MM.1S (cell line): ENCODE data around the gene CORO2A.
A peak's percentile ranks its signal among the peaks of the same experiment; 100 is the strongest.

Experiments used
- DNase-seq: peaks from one replicate; pipeline ENCODE4 v3.0.0-alpha.2; 2015
- H2AFZ ChIP-seq: fragments of 300-600 bp; sonication (generic); 2 replicates; pipeline ENCODE4 v1.6.0; 2016; ENCODE audit warnings: antibody characterized with exemption, low read length
- H3F3A ChIP-seq: fragments of 300-600 bp; sonication (generic); 2 replicates; pipeline ENCODE4 v1.6.1; 2016; ENCODE audit warnings: mild to moderate bottlenecking, antibody characterized with exemption, low read length, moderate library complexity, mixed read lengths; ENCODE audit not compliant: insufficient read depth
- H3K27ac ChIP-seq: fragments of 300-600 bp; sonication (generic); 2 replicates; pipeline ENCODE4 v1.5.1; 2016; ENCODE audit warnings: mild to moderate bottlenecking, low read length
- H3K27me3 ChIP-seq: fragments of 300-600 bp; sonication (generic); replicated peaks from 2 replicates; pipeline ENCODE4 v1.6.0; 2016; ENCODE audit warnings: low read length; ENCODE audit not compliant: insufficient read depth
- H3K36me3 ChIP-seq: fragments of 300-600 bp; sonication (generic); replicated peaks from 2 replicates; pipeline ENCODE4 v1.6.1; 2016; ENCODE audit warnings: mild to moderate bottlenecking, low read length, mixed read lengths; ENCODE audit not compliant: insufficient read depth
- H3K4me1 ChIP-seq: fragments of 300-600 bp; sonication (generic); 2 replicates; pipeline ENCODE4 v1.6.1; 2016; ENCODE audit warnings: low read length, mixed read lengths
- H3K4me2 ChIP-seq: fragments of 300-600 bp; sonication (generic); 2 replicates; pipeline ENCODE4 v1.6.0; 2016; ENCODE audit warnings: low read depth, low read length
- H3K4me3 ChIP-seq: fragments of 300-600 bp; sonication (generic); 2 replicates; pipeline ENCODE4 v1.5.1; 2016; ENCODE audit warnings: low read length, mixed read lengths
- H3K79me2 ChIP-seq: fragments of 300-600 bp; sonication (generic); 2 replicates; pipeline ENCODE4 v1.6.1; 2016; ENCODE audit warnings: mixed run types, low read length, mixed read lengths
- H3K9ac ChIP-seq: fragments of 300-600 bp; sonication (generic); 2 replicates; pipeline ENCODE4 v1.6.1; 2016; ENCODE audit warnings: low read length, mixed read lengths
- H3K9me2 ChIP-seq: fragments of 300-600 bp; sonication (generic); replicated peaks from 2 replicates; pipeline ENCODE4 v1.6.1; 2016; ENCODE audit warnings: mild to moderate bottlenecking, low read length, mixed read lengths; ENCODE audit not compliant: insufficient read depth
- H3K9me3 ChIP-seq: fragments of 300-600 bp; sonication (generic); replicated peaks from 2 replicates; pipeline ENCODE4 v1.6.1; 2016; ENCODE audit warnings: mild to moderate bottlenecking, low read length, mixed read lengths; ENCODE audit not compliant: insufficient read depth
- H4K20me1 ChIP-seq: fragments of 300-600 bp; sonication (generic); 2 replicates; pipeline ENCODE4 v1.6.1; 2016; ENCODE audit warnings: mild to moderate bottlenecking, low read length, moderate library complexity, mixed read lengths; ENCODE audit not compliant: insufficient read depth
- EZH2 ChIP-seq: fragments of 300-600 bp; sonication (generic); optimal IDR thresholded peaks from 2 replicates; pipeline ENCODE3; 2017; ENCODE audit warnings: low read depth, mild to moderate bottlenecking, antibody characterized with exemption, low read length, mixed read lengths
- EZH2phosphoT487 ChIP-seq: fragments of 300-600 bp; sonication (generic); IDR thresholded peaks from 2 replicates; pipeline ENCODE4 v1.6.1; 2018; ENCODE audit warnings: antibody characterized with exemption, low read length
- TF ChIP-seq, protein P1 (sequence below): fragments of 300-600 bp; sonication (generic); IDR thresholded peaks from 2 replicates; pipeline ENCODE4 v1.5.1; 2016; ENCODE audit warnings: antibody characterized with exemption, low read length, mixed read lengths

Gene CORO2A

GRCh38 chr9:98148486-98148885 is 44.0 kb downstream of the CORO2A start:
- H3K27me3 ChIP-seq, result no peaks in the 10 kb centered on the region
- no peaks in the 10 kb centered on the region for H3K36me3 ChIP-seq
- no peak overlapping the region for H3K9ac ChIP-seq
- no peaks in the 10 kb centered on the region for H3K9me3 ChIP-seq
- H3K27ac ChIP-seq, result no peak overlapping the region
- no peaks in the 10 kb centered on the region for H3K79me2 ChIP-seq
- H2AFZ ChIP-seq, result no peak overlapping the region
- no peak overlapping the region for H3K4me2 ChIP-seq
- DNase-seq, result no peak
- H3K9me2 ChIP-seq, result no peaks in the 10 kb centered on the region
- no peaks in the 10 kb centered on the region for H4K20me1 ChIP-seq
- TF ChIP-seq EZH2phosphoT487 (no peak), EZH2 (no peak)
- TF ChIP-seq, protein P1, sequence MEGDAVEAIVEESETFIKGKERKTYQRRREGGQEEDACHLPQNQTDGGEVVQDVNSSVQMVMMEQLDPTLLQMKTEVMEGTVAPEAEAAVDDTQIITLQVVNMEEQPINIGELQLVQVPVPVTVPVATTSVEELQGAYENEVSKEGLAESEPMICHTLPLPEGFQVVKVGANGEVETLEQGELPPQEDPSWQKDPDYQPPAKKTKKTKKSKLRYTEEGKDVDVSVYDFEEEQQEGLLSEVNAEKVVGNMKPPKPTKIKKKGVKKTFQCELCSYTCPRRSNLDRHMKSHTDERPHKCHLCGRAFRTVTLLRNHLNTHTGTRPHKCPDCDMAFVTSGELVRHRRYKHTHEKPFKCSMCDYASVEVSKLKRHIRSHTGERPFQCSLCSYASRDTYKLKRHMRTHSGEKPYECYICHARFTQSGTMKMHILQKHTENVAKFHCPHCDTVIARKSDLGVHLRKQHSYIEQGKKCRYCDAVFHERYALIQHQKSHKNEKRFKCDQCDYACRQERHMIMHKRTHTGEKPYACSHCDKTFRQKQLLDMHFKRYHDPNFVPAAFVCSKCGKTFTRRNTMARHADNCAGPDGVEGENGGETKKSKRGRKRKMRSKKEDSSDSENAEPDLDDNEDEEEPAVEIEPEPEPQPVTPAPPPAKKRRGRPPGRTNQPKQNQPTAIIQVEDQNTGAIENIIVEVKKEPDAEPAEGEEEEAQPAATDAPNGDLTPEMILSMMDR, result no peak
- H3K4me1 ChIP-seq, result 0 out of 2 replicates have a peak, but pooled peaks cover 8% of the 10 kb centered on the region
- H3F3A ChIP-seq, result no peaks in the 10 kb centered on the region
- no peak overlapping the region for H3K4me3 ChIP-seq

GRCh38 chr9:98147582-98147981 is 44.9 kb downstream of the CORO2A start:
- Histone ChIP-seq H2AFZ (no peak overlapping the region), H3K4me2 (no peak overlapping the region), H3K27me3 (no peaks in the 10 kb centered on the region), H3F3A (no peaks in the 10 kb centered on the region), H3K4me1 (0 out of 2 replicates have a peak, but pooled peaks cover 8% of the 10 kb centered on the region), H3K9me2 (no peaks in the 10 kb centered on the region), H3K9me3 (no peaks in the 10 kb centered on the region), H3K4me3 (no peak overlapping the region), H4K20me1 (no peaks in the 10 kb centered on the region), H3K9ac (no peak overlapping the region), H3K36me3 (no peaks in the 10 kb centered on the region), H3K27ac (no peak overlapping the region), H3K79me2 (no peaks in the 10 kb centered on the region)
- TF ChIP-seq, protein P1, result no peak
- TF ChIP-seq EZH2 (no peak), EZH2phosphoT487 (no peak)
- no peak for DNase-seq

- Histone ChIP-seq H3K36me3 (no peaks in the 10 kb centered on the region), H3K27ac (no peak overlapping the region), H3K4me2 (no peak overlapping the region; the same call in 1 of the 2 replicates), H3K79me2 (no peaks in the 10 kb centered on the region), H3K27me3 (no peaks in the 10 kb centered on the region), H3K9me3 (no peaks in the 10 kb centered on the region), H4K20me1 (no peaks in the 10 kb centered on the region), H3F3A (no peaks in the 10 kb centered on the region), H3K9ac (no peak overlapping the region; the same call in 1 of the 2 replicates), H3K4me3 (no peak overlapping the region), H3K4me1 (0 out of 2 replicates have a peak, but pooled peaks cover 8% of the 10 kb centered on the region), H3K9me2 (no peaks in the 10 kb centered on the region), H2AFZ (peak overlapping the region; percentile 19; the same call in 1 of the 2 replicates)
- DNase-seq, result peak; percentile 37
- TF ChIP-seq EZH2phosphoT487, result no peak
These were observed 46.1 kb downstream of the CORO2A start for GRCh38 chr9:98146101-98146991.

- no peaks in the 10 kb centered on the region for H3K27me3 ChIP-seq
- no peaks in the 10 kb centered on the region for H3K36me3 ChIP-seq
- H3K9ac ChIP-seq, result no peak overlapping the region
- 0 out of 2 replicates have a peak, but pooled peaks cover 8% of the 10 kb centered on the region for H3K4me1 ChIP-seq
- no peak overlapping the region for H3K4me2 ChIP-seq
- H2AFZ ChIP-seq, result no peak overlapping the region
- no peak overlapping the region for H3K4me3 ChIP-seq
- TF ChIP-seq EZH2, result no peak
- TF ChIP-seq, protein P1, result no peak
- no peak for TF ChIP-seq EZH2phosphoT487
- no peaks in the 10 kb centered on the region for H4K20me1 ChIP-seq
- H3K79me2 ChIP-seq, result no peaks in the 10 kb centered on the region
- no peak overlapping the region for H3K27ac ChIP-seq
- H3K9me3 ChIP-seq, result no peaks in the 10 kb centered on the region
- no peaks in the 10 kb centered on the region for H3K9me2 ChIP-seq
- no peaks in the 10 kb centered on the region for H3F3A ChIP-seq
- DNase-seq, result no peak
These were observed 47.8 kb downstream of the CORO2A start for GRCh38 chr9:98144631-98145030.
